ENCODE data around the gene PKD1. TPM values are rescaled to one million over a fixed set of nuclear protein-coding genes. Genes with fewer than 3 reads are reported as not detected.

PKD1 gene
- total RNA-seq, 1 experiment from 2014 or later = 137 TPM

GRCh38 chr16:2090481-2090776, 45.3 kb downstream of the PKD1 start:
- Histone ChIP-seq H3K4me2 (ENCODE audit: low read length) (peak overlapping the region; percentile 81), H3K36me3 (ENCODE audit: control insufficient read depth in 1 of 2, insufficient read depth in 2 of 2, low read length in 2 of 2) (peaks cover 5 to 18% of the 10 kb centered on the region in 2 experiments; a peak in 2 of 4 replicates), H4K20me1 (ENCODE audit: insufficient read depth) (no peaks in the 10 kb centered on the region), H2AFZ (ENCODE audit: low read depth, low read length, poor library complexity, severe bottlenecking) (no peak overlapping the region), H3K27ac (ENCODE audit: low read depth, low read length) (peak overlapping the region; percentile 80), H3K9ac (ENCODE audit: low read length) (peak overlapping the region; percentile 44; the same call in 1 of the 2 replicates), H3K79me2 (ENCODE audit: insufficient read depth, low read length) (no peaks in the 10 kb centered on the region), H3K9me2 (ENCODE audit: insufficient read depth) (no peaks in the 10 kb centered on the region), H3K4me1 (ENCODE audit: control insufficient read depth in 1 of 2, insufficient read depth in 2 of 2, low read length in 2 of 2) (peaks cover 9 to 29% of the 10 kb centered on the region in 2 experiments), H3K27me3 (ENCODE audit: insufficient read depth, low read length) (no peaks in the 10 kb centered on the region), H3K9me3 (ENCODE audit: control insufficient read depth in 1 of 2, insufficient read depth in 1 of 2, low read depth in 1 of 2, low read length in 2 of 2) (no peaks in the 10 kb centered on the region), H3K4me3 (replicated peaks in 1 of 2; ENCODE audit: low read depth in 1 of 2, low read length in 2 of 2) (peak overlapping the region; percentile 17 to 48; a peak in 1 of 4 replicates)
- RAD21 ChIA-PET (ENCODE audit: low non-redundant PET in 1 of 2, low total read pairs in 2 of 2, uncharacterized antibody in 2 of 2, unreplicated experiment in 2 of 2) = no interaction called here
- POLR2A ChIA-PET = interaction anchor here (0.8 to 1.1 kb wide), 3 partner anchors 65 to 86 kb away, joined by 3 read pairs; partner anchors contain the start of gene TRAF7
- ATAC-seq = peak; percentile 1
- intact Hi-C loops (cut with micrococcal nuclease) = loop anchor here (2.0 kb wide), 1 partner anchor 68 kb away; no protein-coding TSS in a partner anchor
- DNase-seq (ENCODE audit: low read depth, low spot score) = no peak
- no TSS peak for BruUV-seq (replicated peaks)
- TF ChIP-seq FOSL1 (IDR thresholded peaks at IDR 0.05; ENCODE audit: low read depth) (no peak), TCF7L2 (IDR thresholded peaks at IDR 0.05; ENCODE audit: borderline replicate concordance, extremely low read depth, insufficient read depth, insufficient read length) (no peak), MAX (IDR thresholded peaks at IDR 0.05) (no peak), EGR1 (IDR thresholded peaks at IDR 0.05; ENCODE audit: low read depth) (no peak), RAD21 (IDR thresholded peaks at IDR 0.05; ENCODE audit: low read depth) (no peak), CBX3 (IDR thresholded peaks at IDR 0.05; ENCODE audit: low read depth) (no peak), ZNF274 (IDR thresholded peaks at IDR 0.05; ENCODE audit: low read depth, low read length) (no peak), SIN3A (IDR thresholded peaks at IDR 0.05; ENCODE audit: low read depth) (no peak), ZFX (IDR thresholded peaks at IDR 0.05) (no peak; the same call in 1 of the 2 replicates), JUND (IDR thresholded peaks at IDR 0.05) (no peak), YY1 (IDR thresholded peaks at IDR 0.05; ENCODE audit: extremely low read depth, insufficient replicate concordance, low read depth, low read length) (no peak), POLR2AphosphoS5 (IDR thresholded peaks at IDR 0.05; ENCODE audit: low read depth, low read length) (no peak), SP1 (IDR thresholded peaks at IDR 0.05; ENCODE audit: low read depth) (no peak), ATF3 (IDR thresholded peaks at IDR 0.05) (no peak), ZBTB33 (IDR thresholded peaks at IDR 0.05; ENCODE audit: extremely low read depth, insufficient replicate concordance, low read length) (no peak), POLR2A (IDR thresholded peaks at IDR 0.05; ENCODE audit: borderline replicate concordance, extremely low read depth, insufficient read depth, insufficient read length) (no peak), EZH2 (IDR thresholded peaks at IDR 0.05) (no peak), REST (IDR thresholded peaks at IDR 0.05; ENCODE audit: low read depth) (no peak), EZH2phosphoT487 (IDR thresholded peaks at IDR 0.05; ENCODE audit: borderline replicate concordance) (no peak)
- CTCF ChIA-PET = interaction anchor here (0.7 to 2.0 kb wide), 4 partner anchors 50 to 226 kb away, joined by 3 to 18 read pairs (median 8); no protein-coding TSS in a partner anchor

Measured in HCT116 (cell line).